Hepatocyte (in vitro differentiated cells): ENCODE measurements around the gene PLA2G4F.

ENCODE experiments used
- EZH2 ChIP-seq: fragments of 200-600 bp; sonication (generic); IDR thresholded peaks from 2 replicates; pipeline ENCODE4 v1.6.1; 2016; ENCODE audit warnings: antibody characterized with exemption, mild to moderate bottlenecking, borderline replicate concordance
- TF ChIP-seq, protein P1 (sequence below): fragments of 200-600 bp; sonication (generic); IDR thresholded peaks from 2 replicates; pipeline ENCODE4 v1.5.1; 2016; ENCODE audit warnings: antibody characterized with exemption, mild to moderate bottlenecking; ENCODE audit not compliant: poor library complexity

DNA sequence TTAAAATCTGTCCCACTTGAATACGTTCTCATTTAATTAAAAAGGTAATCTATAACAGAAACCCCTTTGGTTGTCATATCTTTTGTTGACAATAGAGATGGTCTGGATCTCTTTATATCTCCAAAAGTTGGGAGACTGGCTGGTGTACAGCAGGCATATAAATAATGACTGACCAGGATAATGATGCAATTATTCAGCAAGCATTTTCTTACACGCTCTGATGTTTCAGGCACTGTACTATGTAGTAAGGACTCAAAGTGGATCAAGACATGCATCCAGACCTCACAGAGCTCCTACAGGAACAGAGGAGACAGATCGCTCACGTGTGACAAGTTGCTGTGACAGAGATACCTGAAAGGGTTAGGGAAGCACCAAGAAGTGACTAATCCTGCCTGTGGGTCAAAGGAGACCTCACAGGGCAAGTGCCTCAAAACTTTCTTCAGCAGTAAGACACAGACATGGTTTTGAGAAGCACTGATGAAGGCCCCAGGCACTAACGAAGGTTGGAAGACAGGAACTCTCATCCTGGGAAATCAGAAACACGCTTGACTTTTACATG lies 26.0 kb upstream of the PLA2G4F start:
- TF ChIP-seq, protein P1, sequence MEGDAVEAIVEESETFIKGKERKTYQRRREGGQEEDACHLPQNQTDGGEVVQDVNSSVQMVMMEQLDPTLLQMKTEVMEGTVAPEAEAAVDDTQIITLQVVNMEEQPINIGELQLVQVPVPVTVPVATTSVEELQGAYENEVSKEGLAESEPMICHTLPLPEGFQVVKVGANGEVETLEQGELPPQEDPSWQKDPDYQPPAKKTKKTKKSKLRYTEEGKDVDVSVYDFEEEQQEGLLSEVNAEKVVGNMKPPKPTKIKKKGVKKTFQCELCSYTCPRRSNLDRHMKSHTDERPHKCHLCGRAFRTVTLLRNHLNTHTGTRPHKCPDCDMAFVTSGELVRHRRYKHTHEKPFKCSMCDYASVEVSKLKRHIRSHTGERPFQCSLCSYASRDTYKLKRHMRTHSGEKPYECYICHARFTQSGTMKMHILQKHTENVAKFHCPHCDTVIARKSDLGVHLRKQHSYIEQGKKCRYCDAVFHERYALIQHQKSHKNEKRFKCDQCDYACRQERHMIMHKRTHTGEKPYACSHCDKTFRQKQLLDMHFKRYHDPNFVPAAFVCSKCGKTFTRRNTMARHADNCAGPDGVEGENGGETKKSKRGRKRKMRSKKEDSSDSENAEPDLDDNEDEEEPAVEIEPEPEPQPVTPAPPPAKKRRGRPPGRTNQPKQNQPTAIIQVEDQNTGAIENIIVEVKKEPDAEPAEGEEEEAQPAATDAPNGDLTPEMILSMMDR: no peak
- TF ChIP-seq EZH2: no peak
